ENCODE measurements around the gene SLC6A8. TPM values are rescaled to one million over a fixed set of nuclear protein-coding genes. Genes with fewer than 3 reads are reported as not detected.

SLC6A8 gene
- total RNA-seq, 1 donor from 2014 or later: 229 TPM

Other genes with a start within 250 kb of the SLC6A8 start
- gene TREX2, start 241.9 kb upstream of the SLC6A8 start, total RNA-seq: not detected
- 17.0 TPM for gene HAUS7, start 217.3 kb upstream of the SLC6A8 start, total RNA-seq
- gene BGN, start 192.9 kb upstream of the SLC6A8 start, total RNA-seq: 84.3 TPM
- not detected for gene ATP2B3, start 170.3 kb upstream of the SLC6A8 start, total RNA-seq
- gene CCNQ, start 88.8 kb upstream of the SLC6A8 start, total RNA-seq: 39.3 TPM
- not detected for gene DUSP9, start 40.7 kb upstream of the SLC6A8 start, total RNA-seq
- 6.1 TPM for gene PNCK, start 14.1 kb upstream of the SLC6A8 start, total RNA-seq
- gene BCAP31, start 36.5 kb downstream of the SLC6A8 start, total RNA-seq: 80.8 TPM
- gene ABCD1, start 36.9 kb downstream of the SLC6A8 start, total RNA-seq: 16.0 TPM
- 2.9 TPM for gene PLXNB3, start 76.3 kb downstream of the SLC6A8 start, total RNA-seq
- 52.8 TPM for gene SRPK3, start 93.1 kb downstream of the SLC6A8 start, total RNA-seq
- gene IDH3G, start 106.4 kb downstream of the SLC6A8 start, total RNA-seq: 72.5 TPM
- 123 TPM for gene SSR4, start 106.7 kb downstream of the SLC6A8 start, total RNA-seq
- 4.5 TPM for gene PDZD4, start 142.6 kb downstream of the SLC6A8 start, total RNA-seq
- gene L1CAM, start 198.2 kb downstream of the SLC6A8 start, total RNA-seq: 4.0 TPM
- 3.1 TPM for gene AVPR2, start 216.7 kb downstream of the SLC6A8 start, total RNA-seq
- 10.0 TPM for gene ARHGAP4, start 238.3 kb downstream of the SLC6A8 start, total RNA-seq
- 67.1 TPM for gene NAA10, start 247.1 kb downstream of the SLC6A8 start, total RNA-seq

Data from left ventricle myocardium inferior (tissue), 1 donor.